ENCODE results near the gene UBE2I. TPM values are rescaled to one million over a fixed set of nuclear protein-coding genes. Genes with fewer than 3 reads are reported as not detected.
"Not testable (repeated sequence)": the region's sequence is repeated elsewhere in the genome, so short reads cannot be mapped to it uniquely, and the experiment has no call there.

Gene UBE2I
- total RNA-seq, 1 experiment from 2014 or later, result 69.5 TPM

- peak; percentile 27 for DNase-seq (ENCODE audit: low read depth)
Observed at GRCh38 chr16:1293921-1294656, 15.3 kb upstream of the UBE2I start.

- no peak for DNase-seq (ENCODE audit: low read depth)
Observed at GRCh38 chr16:1295465-1295864, 14.0 kb upstream of the UBE2I start.

GRCh38 chr16:1296688-1297017 lies 12.8 kb upstream of the UBE2I start:
- DNase-seq (ENCODE audit: low read depth), result not testable (repeated sequence)

- peak; percentile 87 for DNase-seq (ENCODE audit: low read depth)
Observed at GRCh38 chr16:1297018-1297696, 12.3 kb upstream of the UBE2I start.

- no peak for DNase-seq (ENCODE audit: low read depth)
Observed at GRCh38 chr16:1298406-1298805, 11.0 kb upstream of the UBE2I start.

GRCh38 chr16:1299012-1299867 lies 10.2 kb upstream of the UBE2I start:
- DNase-seq (ENCODE audit: low read depth), result no peak

- DNase-seq (ENCODE audit: low read depth), result no peak
Observed at GRCh38 chr16:1299868-1300203, 9.6 kb upstream of the UBE2I start.

- peak; percentile 62 for DNase-seq (ENCODE audit: low read depth)
Observed at GRCh38 chr16:1300664-1301476, 8.6 kb upstream of the UBE2I start.

- DNase-seq (ENCODE audit: low read depth), result no peak
Observed at GRCh38 chr16:1301562-1301961, 7.9 kb upstream of the UBE2I start.

- no peak for DNase-seq (ENCODE audit: low read depth)
Observed at GRCh38 chr16:1305823-1306222, 3.6 kb upstream of the UBE2I start.

GRCh38 chr16:1306334-1306733 lies 3.1 kb upstream of the UBE2I start:
- DNase-seq (ENCODE audit: low read depth), result no peak

GRCh38 chr16:1308036-1308976 lies 1.1 kb upstream of the UBE2I start:
- no peak for DNase-seq (ENCODE audit: low read depth)

GRCh38 chr16:1309888-1310831 lies 724 bp downstream of the UBE2I start:
- DNase-seq (ENCODE audit: low read depth), result no peak

GRCh38 chr16:1310832-1311200 lies 1.4 kb downstream of the UBE2I start:
- DNase-seq (ENCODE audit: low read depth), result no peak

GRCh38 chr16:1311212-1311737 lies 1.8 kb downstream of the UBE2I start:
- DNase-seq (ENCODE audit: low read depth), result no peak

GRCh38 chr16:1311738-1312466 lies 2.5 kb downstream of the UBE2I start:
- no peak for DNase-seq (ENCODE audit: low read depth)

GRCh38 chr16:1312467-1312816 lies 3.0 kb downstream of the UBE2I start:
- DNase-seq (ENCODE audit: low read depth), result no peak

- DNase-seq (ENCODE audit: low read depth), result no peak
Observed at GRCh38 chr16:1312903-1313302, 3.5 kb downstream of the UBE2I start.

All from Daoy (cell line).